GM18511 (cell line): Measurements from ENCODE around the gene PPIC.

Source experiments
- ATAC-seq: cut with Tn5 transposase; IDR thresholded peaks from one replicate; pipeline ENCODE4 v1.9.1; 2021; ENCODE audit warnings: mild to moderate bottlenecking, moderate library complexity; ENCODE audit not compliant: unreplicated experiment

PPIC gene

GRCh38 chr5:123036391-123037103, at the start of gene PPIC:
Gene PPIC, minus strand, starts transcription at chr5:123036725. Its CDS starts 100 bp downstream, at chr5:123036625.
- ATAC-seq: peak; percentile 49

- ATAC-seq: no peak
These were observed 49.2 kb upstream of the PPIC start for GRCh38 chr5:123085638-123086286.

GRCh38 chr5:123084730-123085605, 48.4 kb upstream of the PPIC start:
- ATAC-seq: no peak

DNA sequence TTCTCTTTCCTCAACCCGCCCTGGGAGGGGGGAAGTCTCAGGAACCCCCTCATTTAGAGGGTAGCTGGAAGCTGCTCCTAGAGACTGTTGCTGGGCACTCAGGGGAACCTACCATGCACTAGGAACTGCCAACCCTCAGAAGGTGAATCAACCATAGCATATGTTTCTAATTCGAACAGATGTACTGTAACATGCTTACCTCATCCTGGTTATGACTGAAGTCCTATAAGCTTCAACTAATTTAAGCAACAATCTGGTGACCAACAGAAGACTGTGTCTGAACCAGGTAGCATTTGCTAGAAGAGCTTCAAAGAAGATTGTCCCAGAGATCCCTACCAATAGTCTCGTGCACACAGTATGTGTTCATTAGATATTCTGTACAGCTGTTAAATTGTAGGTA, 46.8 kb upstream of the PPIC start:
- no peak for ATAC-seq

- no peak for ATAC-seq
These were observed 43.7 kb upstream of the PPIC start for GRCh38 chr5:123080215-123080614.

DNA sequence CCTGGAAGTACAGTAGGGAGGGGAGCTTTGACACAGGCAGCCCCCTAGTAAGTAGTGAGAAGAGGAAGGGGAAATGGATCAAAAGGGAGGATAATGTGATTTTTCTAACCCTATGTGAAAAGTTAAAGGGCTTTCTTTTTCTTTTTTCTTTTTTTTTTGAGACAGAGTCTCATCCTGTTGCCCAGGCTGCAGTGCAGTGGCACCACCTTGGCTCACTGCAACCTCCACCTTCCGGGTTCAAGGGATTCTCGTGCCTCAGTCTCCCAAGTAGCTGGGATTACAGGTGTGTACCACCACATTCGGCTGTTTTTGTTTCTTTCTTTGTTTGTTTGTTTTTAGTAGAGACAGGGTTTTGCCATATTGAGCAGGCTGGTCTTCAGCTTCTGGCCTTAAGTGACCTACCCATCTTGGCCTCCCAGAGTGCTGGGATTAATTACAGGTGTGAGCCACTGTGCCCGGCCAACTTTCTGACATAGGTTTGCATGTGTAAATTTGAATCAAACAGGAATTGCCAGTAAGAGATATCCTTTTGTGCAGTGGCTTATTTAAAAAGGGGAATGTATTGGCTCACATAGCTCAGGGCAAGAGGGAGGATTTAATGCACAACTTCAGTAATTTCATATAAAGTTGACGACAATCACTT, 39.1 kb upstream of the PPIC start:
- no peak for ATAC-seq

- no peak for ATAC-seq
These were observed 31.9 kb upstream of the PPIC start for GRCh38 chr5:123068368-123068938.

DNA sequence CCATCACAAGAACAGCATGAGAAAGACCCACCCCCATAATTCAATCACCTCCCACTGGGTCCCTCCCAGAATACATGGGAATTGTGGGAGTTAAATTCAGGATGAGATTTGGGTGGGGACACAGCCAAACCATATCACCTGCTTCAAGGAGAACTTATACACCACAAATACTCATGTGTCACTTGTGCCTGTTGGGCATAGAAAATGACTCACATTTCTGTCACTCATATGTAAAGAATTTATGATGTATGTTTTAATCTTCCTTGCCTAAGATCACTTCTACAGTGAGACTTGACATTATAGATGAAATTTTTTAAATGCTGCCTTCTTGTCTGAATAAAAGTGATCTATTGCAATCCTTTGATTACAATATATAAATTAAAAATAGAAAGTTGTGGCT, 29.5 kb upstream of the PPIC start:
- ATAC-seq: no peak

DNA sequence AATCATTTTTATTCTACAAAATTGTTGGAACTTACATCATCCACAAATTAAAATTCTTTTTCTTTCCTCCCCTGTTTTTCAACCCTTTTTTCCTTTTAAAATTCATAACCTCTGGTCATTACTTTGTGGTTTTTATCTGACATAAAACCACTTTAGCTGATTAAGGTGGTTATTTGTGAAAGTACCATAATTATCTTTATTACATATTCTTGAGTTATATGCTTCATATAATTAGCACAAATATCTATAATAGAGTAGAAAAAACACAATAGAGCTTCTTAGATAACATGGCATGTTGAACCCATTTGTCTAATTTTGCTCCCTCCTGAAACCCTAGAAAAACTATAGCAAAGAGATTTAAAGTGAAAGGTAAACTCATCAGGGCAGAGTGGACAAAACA, 22.9 kb upstream of the PPIC start:
- no peak for ATAC-seq

GRCh38 chr5:123051206-123051605, 14.7 kb upstream of the PPIC start:
- ATAC-seq: no peak

GRCh38 chr5:123047706-123048105, 11.2 kb upstream of the PPIC start:
- ATAC-seq: no peak

- no peak for ATAC-seq
These were observed 9.7 kb upstream of the PPIC start for GRCh38 chr5:123046222-123046621.

- no peak for ATAC-seq
These were observed 8.5 kb upstream of the PPIC start for GRCh38 chr5:123044926-123045617.

- ATAC-seq: no peak
These were observed 3.1 kb upstream of the PPIC start for GRCh38 chr5:123039673-123040072.

- ATAC-seq: no peak
These were observed 536 bp upstream of the PPIC start for GRCh38 chr5:123037104-123037418.

DNA sequence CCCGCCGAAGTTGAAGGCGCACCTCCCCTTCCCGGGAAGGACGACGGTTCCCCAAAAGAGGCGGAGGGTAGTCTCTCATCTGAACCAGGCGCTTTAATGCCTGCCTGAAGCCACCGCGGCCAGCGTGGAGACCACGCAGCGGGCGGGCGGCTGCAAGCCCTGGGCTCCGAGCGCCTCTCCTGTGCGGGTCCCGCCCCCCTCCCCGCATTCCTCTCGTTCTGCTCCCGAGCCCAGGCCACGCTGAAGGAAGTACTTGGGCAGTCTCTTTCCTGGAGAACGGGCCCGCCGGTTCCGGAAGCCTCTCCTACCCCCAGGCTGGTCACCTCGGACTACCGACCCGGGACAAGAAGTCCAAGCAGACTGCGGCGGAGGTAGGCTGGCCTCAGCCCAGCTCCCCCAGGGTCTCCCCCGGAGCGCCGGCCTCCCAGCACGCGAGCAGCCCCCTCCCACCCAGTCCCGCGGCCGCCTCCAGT, 571 bp downstream of the PPIC start:
- peak; percentile 31 for ATAC-seq

DNA sequence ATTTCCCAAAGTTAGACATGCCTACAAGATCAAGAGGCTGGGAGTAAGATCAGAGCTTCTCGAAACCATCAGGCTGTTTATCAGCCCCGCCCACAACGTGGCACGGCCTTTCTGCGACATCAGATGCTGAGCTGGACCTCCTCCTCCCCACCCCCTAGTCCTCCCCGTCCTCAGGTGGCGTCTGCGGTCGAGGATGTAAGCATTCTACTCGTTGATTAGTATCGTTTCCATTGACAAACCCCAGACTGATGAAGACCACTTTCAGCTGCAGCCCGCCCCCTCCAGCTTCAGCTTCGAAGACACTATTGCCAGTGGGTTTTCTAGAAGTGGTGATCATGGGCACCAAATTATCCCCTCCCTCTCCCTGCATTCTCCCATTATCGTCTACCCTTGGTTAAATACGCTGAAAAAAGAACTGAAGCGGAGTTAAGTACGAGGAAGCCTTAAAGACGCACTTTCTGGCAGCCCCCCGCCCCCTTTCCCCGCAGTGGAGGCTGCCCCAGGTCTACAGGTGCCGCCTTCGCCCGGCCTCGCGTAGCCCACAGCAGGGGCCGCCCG, 1.1 kb downstream of the PPIC start:
- ATAC-seq: peak; percentile 56

GRCh38 chr5:123033157-123033671, 3.3 kb downstream of the PPIC start:
- ATAC-seq: no peak

DNA sequence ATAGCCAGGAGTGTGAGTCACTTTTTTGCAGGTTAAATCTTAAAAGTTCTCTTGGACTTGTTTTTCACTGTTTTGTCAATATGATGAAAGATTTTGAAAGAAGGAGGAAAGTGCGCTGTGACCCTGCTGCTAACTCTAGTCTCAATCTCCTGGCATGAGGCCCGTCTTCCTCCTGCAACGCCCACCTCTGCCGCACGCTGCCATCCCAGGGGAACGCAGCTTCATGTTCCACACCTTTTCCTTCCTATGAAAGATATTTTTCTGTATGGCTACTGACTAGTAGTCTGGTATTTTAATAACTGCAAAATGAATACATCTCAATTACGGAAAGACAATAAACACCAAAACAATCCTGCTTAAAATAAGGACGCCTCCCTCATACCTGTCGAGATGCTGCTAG, 8.3 kb downstream of the PPIC start:
- no peak for ATAC-seq

GRCh38 chr5:123014689-123015088, 21.8 kb downstream of the PPIC start:
- no peak for ATAC-seq
